Thoracic aorta (tissue), 2 donors: ENCODE measurements around the gene TBC1D20. TPM values are rescaled to one million over a fixed set of nuclear protein-coding genes. Genes with fewer than 3 reads are reported as not detected.
"Not testable (repeated sequence)": the region's sequence is repeated elsewhere in the genome, so short reads cannot be mapped to it uniquely, and the experiment has no call there.

Experiments
- ATAC-seq: fragments of 150-250 bp; one replicate; pipeline ENCODE4 v1.8.0; 2017; ENCODE audit warnings: low read depth; ENCODE audit not compliant: insufficient number of reproducible peaks, low FRiP score
- DNase-seq: peaks from one replicate; pipeline ENCODE4 v3.0.0-alpha.2; 2020; ENCODE audit warnings: low spot score
- H3K27ac ChIP-seq, 2 donors: fragments of 200-600 bp; sonication (generic); 1 replicate in 1 of 2; 2 replicates in 1 of 2; pipeline ENCODE4 v1.5.1; 2016; ENCODE audit warnings: mild to moderate bottlenecking in 2 of 2, moderate library complexity in 2 of 2
- H3K27me3 ChIP-seq: fragments of 200-600 bp; sonication (generic); replicated peaks from 2 replicates; pipeline ENCODE4 v1.6.0; 2016; ENCODE audit warnings: mild to moderate bottlenecking; ENCODE audit not compliant: insufficient read depth
- H3K36me3 ChIP-seq: fragments of 200-600 bp; sonication (generic); one replicate; pipeline ENCODE4 v1.5.1; 2016
- H3K4me1 ChIP-seq, 2 donors: fragments of 200-600 bp; sonication (generic); 1 replicate in 1 of 2; 2 replicates in 1 of 2; pipeline versions ENCODE4 v1.5.1 to v1.6.0; 2016; ENCODE audit warnings: low read depth in 2 of 2, mild to moderate bottlenecking in 1 of 2; ENCODE audit not compliant: control insufficient read depth in 1 of 2
- H3K4me3 ChIP-seq: fragments of 200-600 bp; sonication (generic); 2 replicates; pipeline ENCODE4 v1.5.1; 2016; ENCODE audit warnings: mild to moderate bottlenecking
- H3K9me3 ChIP-seq: fragments of 200-600 bp; sonication (generic); 2 replicates; pipeline ENCODE4 v1.5.1; 2016
- total RNA-seq, 2 donors: library from RNA; depleted of rRNA; stranded (reverse); fragments of >200 nt; gene quantifications; one replicate each; pipeline versions ENCODE4 v1.1.0 to v1.2.3, GENCODE V29; 2016
- TF ChIP-seq, protein P1 (sequence below): fragments of 200-600 bp; sonication (generic); IDR thresholded peaks from one replicate; pipeline ENCODE4 v1.5.1; 2019; ENCODE audit warnings: antibody characterized with exemption

Gene TBC1D20
- total RNA-seq, 2 donors from 2014 or later: 33.8 to 40.0 TPM

DNA sequence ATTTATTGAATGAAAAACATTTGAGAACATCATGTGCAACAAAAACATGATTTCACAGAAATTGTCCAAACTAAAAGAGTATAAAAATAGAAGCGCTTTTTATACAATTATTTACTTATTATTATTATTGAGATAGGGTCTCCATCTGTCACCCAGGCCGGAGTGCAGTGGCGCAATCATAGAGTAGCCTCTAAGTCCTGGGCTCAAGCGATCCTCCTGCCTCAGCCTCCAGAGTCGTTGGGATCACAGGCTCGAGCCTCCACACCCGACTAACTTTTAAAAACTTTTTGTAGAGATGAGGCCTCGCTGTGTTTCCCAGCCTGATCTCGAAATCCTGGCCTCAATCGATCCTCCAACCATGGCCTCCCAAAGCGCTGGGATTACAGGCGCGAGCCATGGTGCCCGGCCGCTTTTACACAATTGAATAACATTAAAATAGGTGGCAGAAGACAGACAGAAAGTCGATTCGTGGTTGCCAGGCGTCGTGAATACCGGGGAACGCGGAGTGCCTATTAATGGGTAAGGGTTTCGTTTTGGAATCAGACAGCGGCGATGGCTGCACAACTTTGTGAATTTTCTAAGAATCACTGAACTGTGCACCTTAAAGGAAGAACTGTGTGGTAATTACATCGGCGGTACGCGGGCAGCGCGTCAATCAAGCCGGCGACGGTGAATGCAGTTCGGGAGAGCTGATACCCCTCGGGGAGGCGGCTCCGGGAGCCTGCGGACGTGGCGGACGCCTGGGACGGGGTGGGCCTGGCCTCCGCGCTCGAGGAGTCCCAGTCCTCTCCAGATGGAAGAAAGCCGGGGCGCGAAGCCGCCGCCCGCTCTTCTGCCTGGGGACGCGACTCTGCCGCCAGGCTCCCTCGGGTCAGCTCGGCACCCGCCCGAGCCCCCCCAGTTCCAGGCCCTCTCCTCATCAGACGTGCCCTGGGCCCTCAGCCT, 807 bp downstream of the TBC1D20 start:
- DNase-seq (no peak), ATAC-seq (peak; percentile 37)
- H3K27me3 ChIP-seq: no peaks in the 10 kb centered on the region
- H3K4me1 ChIP-seq: peaks cover 14 to 30% of the 10 kb centered on the region in 2 donors
- no peaks in the 10 kb centered on the region for H3K36me3 ChIP-seq
- TF ChIP-seq, protein P1, sequence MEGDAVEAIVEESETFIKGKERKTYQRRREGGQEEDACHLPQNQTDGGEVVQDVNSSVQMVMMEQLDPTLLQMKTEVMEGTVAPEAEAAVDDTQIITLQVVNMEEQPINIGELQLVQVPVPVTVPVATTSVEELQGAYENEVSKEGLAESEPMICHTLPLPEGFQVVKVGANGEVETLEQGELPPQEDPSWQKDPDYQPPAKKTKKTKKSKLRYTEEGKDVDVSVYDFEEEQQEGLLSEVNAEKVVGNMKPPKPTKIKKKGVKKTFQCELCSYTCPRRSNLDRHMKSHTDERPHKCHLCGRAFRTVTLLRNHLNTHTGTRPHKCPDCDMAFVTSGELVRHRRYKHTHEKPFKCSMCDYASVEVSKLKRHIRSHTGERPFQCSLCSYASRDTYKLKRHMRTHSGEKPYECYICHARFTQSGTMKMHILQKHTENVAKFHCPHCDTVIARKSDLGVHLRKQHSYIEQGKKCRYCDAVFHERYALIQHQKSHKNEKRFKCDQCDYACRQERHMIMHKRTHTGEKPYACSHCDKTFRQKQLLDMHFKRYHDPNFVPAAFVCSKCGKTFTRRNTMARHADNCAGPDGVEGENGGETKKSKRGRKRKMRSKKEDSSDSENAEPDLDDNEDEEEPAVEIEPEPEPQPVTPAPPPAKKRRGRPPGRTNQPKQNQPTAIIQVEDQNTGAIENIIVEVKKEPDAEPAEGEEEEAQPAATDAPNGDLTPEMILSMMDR: no peak
- H3K4me3 ChIP-seq: peak overlapping the region; percentile 80
- no peaks in the 10 kb centered on the region for H3K9me3 ChIP-seq
- H3K27ac ChIP-seq: peak overlapping the region; percentile 83 to 88

DNA sequence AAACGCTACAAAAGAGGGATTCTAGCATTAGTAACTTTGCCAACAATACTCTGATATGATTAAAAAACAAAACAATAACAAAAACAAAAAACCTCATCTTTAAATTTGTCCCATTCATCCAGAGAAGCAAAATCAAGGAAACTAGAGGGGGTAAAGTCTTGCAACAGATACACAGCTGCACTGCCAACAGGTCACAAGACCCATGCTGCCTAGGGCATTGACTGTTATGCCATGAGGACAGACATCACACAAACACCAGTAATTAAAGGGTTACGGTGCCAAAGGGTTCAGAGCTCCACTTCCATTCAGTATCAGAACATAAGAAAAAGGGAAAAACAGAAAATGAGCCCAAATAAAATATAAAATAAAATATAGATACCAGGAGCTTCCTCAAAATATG, 1.6 kb downstream of the TBC1D20 start:
- Histone ChIP-seq H3K4me1 (peaks cover 14 to 30% of the 10 kb centered on the region in 2 donors), H3K27ac (no peak overlapping the region), H3K9me3 (no peaks in the 10 kb centered on the region), H3K27me3 (no peaks in the 10 kb centered on the region), H3K36me3 (no peaks in the 10 kb centered on the region), H3K4me3 (peak overlapping the region; percentile 80)
- no peak for DNase-seq
- TF ChIP-seq, protein P1: no peak
- ATAC-seq: no peak

DNA sequence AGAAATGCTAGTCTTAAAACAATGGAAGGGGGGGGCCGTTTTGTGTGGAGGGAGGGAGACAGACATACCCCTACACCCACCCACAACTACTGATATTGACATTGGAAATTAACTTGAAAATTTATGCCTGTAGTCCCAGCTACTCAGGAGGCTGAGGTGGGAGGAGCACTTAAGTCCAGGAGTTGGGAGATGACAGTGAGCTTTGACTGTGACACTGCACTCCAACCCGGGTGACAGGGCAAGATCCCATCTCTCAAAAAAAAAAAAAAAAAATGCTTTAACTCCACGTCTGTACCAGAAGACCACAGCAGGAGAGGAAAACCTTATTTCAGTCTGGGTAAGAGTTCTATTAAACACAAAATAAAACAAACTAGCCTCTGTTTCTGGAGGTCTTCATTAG, 2.2 kb downstream of the TBC1D20 start:
- TF ChIP-seq, protein P1: no peak
- Histone ChIP-seq H3K4me3 (peak overlapping the region; percentile 80), H3K27me3 (no peaks in the 10 kb centered on the region), H3K36me3 (no peaks in the 10 kb centered on the region), H3K9me3 (no peaks in the 10 kb centered on the region), H3K27ac (no peak overlapping the region), H3K4me1 (peaks cover 14 to 30% of the 10 kb centered on the region in 2 donors)
- no peak for ATAC-seq
- no peak for DNase-seq

DNA sequence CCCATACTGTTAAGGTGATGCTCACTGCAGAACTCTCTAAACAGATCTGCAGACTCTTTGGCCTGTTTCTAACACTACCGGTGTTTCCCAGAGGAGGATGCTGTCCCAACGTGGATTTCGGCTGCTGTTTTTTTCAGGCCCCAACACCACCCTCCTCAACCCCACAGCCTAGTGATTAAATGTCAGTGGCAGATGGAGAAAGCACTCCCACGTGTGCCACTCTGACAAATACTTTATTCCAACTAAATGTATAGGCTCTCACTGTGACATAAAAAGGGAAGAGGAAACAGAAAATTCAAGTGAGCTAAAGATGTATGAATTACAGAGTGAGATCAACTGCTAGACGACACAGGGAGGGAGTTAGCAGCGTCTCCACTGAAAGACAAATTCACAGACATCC, 3.6 kb downstream of the TBC1D20 start:
- no peaks in the 10 kb centered on the region for H3K36me3 ChIP-seq
- no peaks in the 10 kb centered on the region for H3K27me3 ChIP-seq
- H3K4me3 ChIP-seq: no peak overlapping the region
- TF ChIP-seq, protein P1: no peak
- no peak overlapping the region for H3K27ac ChIP-seq
- H3K4me1 ChIP-seq: peaks cover 14 to 30% of the 10 kb centered on the region in 2 donors
- H3K9me3 ChIP-seq: no peaks in the 10 kb centered on the region
- ATAC-seq: no peak
- DNase-seq: no peak

DNA sequence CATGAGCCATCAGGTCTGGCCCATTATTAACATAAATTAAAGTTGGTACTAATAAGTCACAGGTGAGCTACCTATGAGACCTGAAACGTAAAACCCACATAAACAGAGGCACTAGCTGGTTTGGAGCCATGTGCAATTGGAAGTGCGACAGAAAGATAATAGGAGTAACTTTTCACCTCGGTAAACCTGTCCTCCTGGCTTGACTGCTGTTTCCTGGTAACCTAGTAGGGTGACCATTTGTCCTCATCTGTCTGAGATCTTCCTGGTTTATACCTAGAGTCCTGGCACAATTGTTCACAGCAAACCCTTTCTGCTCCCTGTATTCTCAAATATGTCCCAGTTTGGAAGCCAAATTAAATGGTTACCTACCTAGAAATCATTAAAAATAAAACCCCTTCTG, 7.4 kb downstream of the TBC1D20 start:
- H3K36me3 ChIP-seq: no peaks in the 10 kb centered on the region
- ATAC-seq: no peak
- H3K27ac ChIP-seq: no peak overlapping the region
- DNase-seq: no peak
- H3K27me3 ChIP-seq: no peaks in the 10 kb centered on the region
- peaks cover 0 to 16% of the 10 kb centered on the region in 2 donors for H3K4me1 ChIP-seq
- TF ChIP-seq, protein P1: no peak
- no peaks in the 10 kb centered on the region for H3K9me3 ChIP-seq
- H3K4me3 ChIP-seq: no peak overlapping the region

DNA sequence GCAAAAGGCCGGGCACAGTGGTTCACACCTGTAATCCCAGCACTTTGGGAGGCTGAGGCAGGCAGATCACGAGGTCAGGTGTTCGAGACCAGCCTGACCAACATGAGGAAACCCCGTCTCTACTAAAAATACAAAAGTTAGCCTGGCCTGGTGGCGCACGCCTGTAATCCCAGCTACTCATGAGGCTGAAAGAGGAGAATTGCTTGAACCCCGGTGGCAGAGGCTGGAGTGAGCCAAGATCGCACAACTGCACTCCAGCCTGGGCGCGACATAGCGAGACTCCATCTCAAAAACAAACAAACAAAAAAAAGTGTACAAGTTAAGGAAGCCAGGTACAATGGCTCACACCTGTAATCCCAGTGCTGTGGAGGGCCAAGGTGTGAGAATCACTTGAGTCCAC, 10.3 kb downstream of the TBC1D20 start:
- DNase-seq: not testable (repeated sequence)

More for the DNA sequence above, 10.3 kb downstream of the TBC1D20 start:
- not testable (repeated sequence) for H3K9me3 ChIP-seq, ATAC-seq, H3K4me3 ChIP-seq, H3K27ac ChIP-seq, H3K4me1 ChIP-seq, H3K27me3 ChIP-seq, H3K36me3 ChIP-seq
